Activated T-helper 2 cell treated with anti-CD3 and anti-CD28 coated beads, Interferon-gamma antibody, Interleukin-2, Interleukin-4, amounts not matched to agents 10 μg/mL and 5 μg/mL and 100 μg/mL, durations not matched to agents 14 hours and 24 hours and 36 hours (primary cell): Measurements from ENCODE around the gene ZNF423. TPM values are rescaled to one million over a fixed set of nuclear protein-coding genes. Genes with fewer than 3 reads are reported as not detected.

ENCODE experiments used
- DNase-seq: peaks from one replicate; pipeline ENCODE4 v3.0.0; 2021; ENCODE audit warnings: low spot score
- H3K27ac Mint-ChIP-seq: one replicate; pipeline ENCODE4 v1.8.0; 2021; ENCODE audit warnings: mixed read lengths
- H3K27me3 Mint-ChIP-seq: one replicate; pipeline ENCODE4 v1.8.0; 2021; ENCODE audit warnings: low read depth, mixed read lengths
- H3K36me3 Mint-ChIP-seq: one replicate; pipeline ENCODE4 v1.8.0; 2021; ENCODE audit warnings: low read depth, mixed read lengths
- H3K4me1 Mint-ChIP-seq: one replicate; pipeline ENCODE4 v1.8.0; 2021; ENCODE audit warnings: low read depth, mixed read lengths
- H3K4me3 Mint-ChIP-seq: one replicate; pipeline ENCODE4 v1.8.0; 2021; ENCODE audit warnings: low read depth, mild to moderate bottlenecking, moderate library complexity, mixed read lengths
- H3K9me3 Mint-ChIP-seq: one replicate; pipeline ENCODE4 v1.8.0; 2021; ENCODE audit warnings: mixed read lengths
- intact Hi-C: fragments of 100-400 bp; cut with micrococcal nuclease; formaldehyde crosslinking; loops from one replicate; pipeline ENCODE4 v1.15.1; 2023
- total RNA-seq: library from RNA; stranded (reverse); gene quantifications from 2 replicates; pipeline ENCODE4 v1.2.3, GENCODE V29; 2022

The ZNF423 gene
- total RNA-seq, 1 donor from 2014 or later, result not detected

GRCh38 chr16:49742428-49743202, 113.3 kb downstream of the ZNF423 start:
- Mint-ChIP-seq H3K4me1 (no peaks in the 10 kb centered on the region), H3K4me3 (no peak overlapping the region), H3K36me3 (no peaks in the 10 kb centered on the region), H3K27ac (no peak overlapping the region), H3K9me3 (no peaks in the 10 kb centered on the region), H3K27me3 (no peaks in the 10 kb centered on the region)
- intact Hi-C loops, result no loop called here
- no peak for DNase-seq

- no peak for DNase-seq
- H3K27me3 Mint-ChIP-seq, result no peaks in the 10 kb centered on the region
- no peak overlapping the region for H3K27ac Mint-ChIP-seq
- intact Hi-C loops, result no loop called here
- H3K36me3 Mint-ChIP-seq, result no peaks in the 10 kb centered on the region
- H3K9me3 Mint-ChIP-seq, result no peaks in the 10 kb centered on the region
- H3K4me3 Mint-ChIP-seq, result no peak overlapping the region
- no peaks in the 10 kb centered on the region for H3K4me1 Mint-ChIP-seq
Measured at GRCh38 chr16:49740256-49740655, 115.7 kb downstream of the ZNF423 start.

DNA sequence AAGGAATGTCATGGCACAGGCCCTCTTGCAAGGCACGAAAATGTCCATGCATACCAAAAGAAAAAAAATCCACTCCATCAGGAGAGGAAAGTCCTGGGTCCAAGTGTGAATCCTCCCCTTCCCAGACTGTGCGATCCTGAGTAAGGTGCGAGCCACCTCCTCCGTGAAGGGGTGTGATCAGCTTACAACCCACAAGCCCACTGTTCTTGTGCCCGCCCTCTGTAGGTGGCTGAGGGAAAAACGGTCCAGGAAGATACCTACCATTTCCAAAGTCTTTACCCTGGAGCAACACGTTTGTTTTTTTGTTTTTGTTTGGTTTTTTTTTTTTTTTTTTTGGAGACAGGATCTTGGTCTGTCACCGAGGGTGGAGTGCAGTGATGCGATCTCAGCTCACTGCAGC, 116.5 kb downstream of the ZNF423 start:
- no peaks in the 10 kb centered on the region for H3K9me3 Mint-ChIP-seq
- intact Hi-C loops, result no loop called here
- no peaks in the 10 kb centered on the region for H3K36me3 Mint-ChIP-seq
- no peak for DNase-seq
- no peak overlapping the region for H3K27ac Mint-ChIP-seq
- H3K4me3 Mint-ChIP-seq, result no peak overlapping the region
- no peaks in the 10 kb centered on the region for H3K4me1 Mint-ChIP-seq
- H3K27me3 Mint-ChIP-seq, result no peaks in the 10 kb centered on the region

- Mint-ChIP-seq H3K27me3 (no peaks in the 10 kb centered on the region), H3K36me3 (no peaks in the 10 kb centered on the region), H3K9me3 (no peaks in the 10 kb centered on the region), H3K4me1 (no peaks in the 10 kb centered on the region), H3K4me3 (no peak overlapping the region), H3K27ac (no peak overlapping the region)
- no peak for DNase-seq
- intact Hi-C loops, result no loop called here
Measured at GRCh38 chr16:49738832-49739231, 117.1 kb downstream of the ZNF423 start.

DNA sequence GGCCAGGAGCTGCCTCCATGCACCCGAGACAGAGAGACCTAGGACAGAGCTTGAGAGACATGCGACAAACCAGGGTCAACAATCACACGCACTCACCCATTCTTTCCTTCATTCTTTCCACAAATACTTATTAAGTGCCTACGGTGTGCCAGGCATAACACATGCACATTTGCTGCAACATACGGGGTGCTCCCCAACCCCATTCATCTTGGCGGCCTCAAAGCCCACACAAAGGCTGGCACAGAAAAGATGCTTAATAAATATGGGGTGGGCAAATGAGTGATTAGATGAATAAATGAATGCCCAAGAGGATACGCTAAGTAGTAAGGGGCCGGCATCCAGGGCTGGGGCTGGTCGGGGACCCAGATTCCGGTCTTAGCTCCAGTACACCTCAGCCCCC, 117.9 kb downstream of the ZNF423 start:
- H3K27ac Mint-ChIP-seq, result no peak overlapping the region
- no peak for DNase-seq
- no peaks in the 10 kb centered on the region for H3K9me3 Mint-ChIP-seq
- H3K36me3 Mint-ChIP-seq, result no peaks in the 10 kb centered on the region
- H3K4me1 Mint-ChIP-seq, result no peaks in the 10 kb centered on the region
- H3K4me3 Mint-ChIP-seq, result no peak overlapping the region
- no peaks in the 10 kb centered on the region for H3K27me3 Mint-ChIP-seq
- intact Hi-C loops, result no loop called here

DNA sequence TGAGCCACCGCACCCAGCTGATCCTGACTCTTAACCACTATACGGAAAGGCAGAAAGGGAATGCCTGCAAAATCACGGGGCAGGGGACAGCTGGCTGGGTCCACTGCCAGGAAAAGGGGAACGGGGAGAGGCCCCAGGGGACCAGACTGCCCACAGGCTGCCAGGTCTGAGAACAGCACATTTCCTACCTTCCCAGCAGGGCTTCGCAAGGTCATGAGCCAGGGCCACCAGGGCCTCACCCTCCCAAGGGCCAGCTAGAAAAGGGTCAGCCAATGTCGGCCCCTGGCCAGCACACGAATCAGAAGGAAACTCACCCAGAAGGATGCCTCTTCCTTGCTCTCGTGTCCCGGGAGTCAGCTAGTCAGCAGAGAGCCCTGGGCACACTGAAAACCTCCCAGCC, 118.4 kb downstream of the ZNF423 start:
- intact Hi-C loops, result no loop called here
- H3K27me3 Mint-ChIP-seq, result no peaks in the 10 kb centered on the region
- no peak overlapping the region for H3K4me3 Mint-ChIP-seq
- no peak overlapping the region for H3K27ac Mint-ChIP-seq
- DNase-seq, result no peak
- no peaks in the 10 kb centered on the region for H3K36me3 Mint-ChIP-seq
- H3K9me3 Mint-ChIP-seq, result no peaks in the 10 kb centered on the region
- H3K4me1 Mint-ChIP-seq, result no peaks in the 10 kb centered on the region

GRCh38 chr16:49734331-49734730, 121.6 kb downstream of the ZNF423 start:
- Mint-ChIP-seq H3K4me3 (no peak overlapping the region), H3K36me3 (no peaks in the 10 kb centered on the region), H3K9me3 (peaks cover 9% of the 10 kb centered on the region), H3K4me1 (no peaks in the 10 kb centered on the region), H3K27me3 (no peaks in the 10 kb centered on the region), H3K27ac (no peak overlapping the region)
- DNase-seq, result no peak
- intact Hi-C loops, result no loop called here

GRCh38 chr16:49733313-49734009, 122.5 kb downstream of the ZNF423 start:
- Mint-ChIP-seq H3K4me3 (no peak overlapping the region), H3K27me3 (no peaks in the 10 kb centered on the region), H3K36me3 (no peaks in the 10 kb centered on the region), H3K9me3 (peaks cover 9% of the 10 kb centered on the region), H3K27ac (no peak overlapping the region), H3K4me1 (no peaks in the 10 kb centered on the region)
- DNase-seq, result no peak
- intact Hi-C loops, result no loop called here

DNA sequence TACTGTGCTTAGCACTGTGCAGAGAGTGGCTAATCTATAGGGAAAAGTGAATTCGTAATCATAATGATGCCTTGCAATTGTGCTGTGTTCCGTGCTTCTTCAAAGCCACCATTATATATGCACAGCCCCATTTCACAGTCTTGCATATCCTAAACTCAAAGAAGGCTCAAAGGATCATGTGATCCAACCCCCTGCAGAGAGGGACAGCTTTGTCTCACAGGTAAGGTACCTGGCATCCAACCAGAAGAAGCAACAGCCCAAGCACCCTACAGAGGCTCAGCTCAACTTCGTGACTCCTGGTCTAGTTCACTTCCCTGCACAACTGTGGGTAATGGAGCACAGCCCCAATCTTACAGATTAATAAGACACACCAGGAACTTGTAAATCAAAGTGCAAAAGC, 124.0 kb downstream of the ZNF423 start:
- no peak for DNase-seq
- intact Hi-C loops, result no loop called here
- H3K27me3 Mint-ChIP-seq, result no peaks in the 10 kb centered on the region
- H3K9me3 Mint-ChIP-seq, result peaks cover 9% of the 10 kb centered on the region
- no peaks in the 10 kb centered on the region for H3K36me3 Mint-ChIP-seq
- H3K27ac Mint-ChIP-seq, result no peak overlapping the region
- no peak overlapping the region for H3K4me3 Mint-ChIP-seq
- no peaks in the 10 kb centered on the region for H3K4me1 Mint-ChIP-seq

DNA sequence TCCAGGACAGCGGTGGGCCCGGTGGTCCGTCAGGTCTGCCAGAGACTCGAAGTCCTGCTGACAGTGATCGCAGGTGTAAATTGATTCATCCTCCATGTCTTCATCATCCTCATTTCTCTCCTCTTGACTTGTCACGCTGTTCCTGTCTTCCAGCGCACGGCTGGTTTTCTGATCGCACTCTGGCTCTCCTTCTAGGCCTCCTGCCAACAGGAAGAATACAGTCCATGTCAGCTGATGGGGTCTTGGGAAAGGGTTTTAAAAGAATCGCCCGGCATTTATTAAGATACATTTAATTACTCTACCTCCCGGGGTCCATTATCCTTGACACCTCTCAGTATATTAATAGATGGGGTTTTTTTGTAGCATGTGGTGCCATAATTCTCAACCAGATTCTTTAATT, 125.1 kb downstream of the ZNF423 start:
- Mint-ChIP-seq H3K36me3 (no peaks in the 10 kb centered on the region), H3K4me1 (no peaks in the 10 kb centered on the region), H3K9me3 (peaks cover 9% of the 10 kb centered on the region), H3K4me3 (no peak overlapping the region), H3K27ac (no peak overlapping the region), H3K27me3 (no peaks in the 10 kb centered on the region)
- intact Hi-C loops, result no loop called here
- no peak for DNase-seq

DNA sequence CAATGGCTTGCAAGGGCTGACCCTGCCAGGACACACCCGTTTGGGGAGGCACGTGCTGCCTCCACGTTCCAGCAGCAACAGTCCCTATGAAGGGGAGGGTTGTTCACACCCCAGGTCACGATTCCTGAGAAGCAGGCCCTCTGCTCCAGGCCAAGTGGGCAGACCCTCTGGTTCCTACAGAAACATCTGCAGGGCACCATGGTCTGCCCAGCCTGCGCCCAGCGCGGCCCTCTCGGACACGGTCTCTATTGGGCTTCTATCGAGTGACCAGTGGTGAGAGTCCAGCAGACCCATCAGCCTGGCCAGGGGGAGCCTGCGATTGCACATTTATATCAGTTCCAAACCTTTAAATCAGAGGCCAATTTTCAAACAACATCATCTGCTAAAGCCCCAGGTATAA, 128.3 kb downstream of the ZNF423 start:
- H3K4me1 Mint-ChIP-seq, result no peaks in the 10 kb centered on the region
- H3K9me3 Mint-ChIP-seq, result peaks cover 9% of the 10 kb centered on the region
- intact Hi-C loops, result no loop called here

DNA sequence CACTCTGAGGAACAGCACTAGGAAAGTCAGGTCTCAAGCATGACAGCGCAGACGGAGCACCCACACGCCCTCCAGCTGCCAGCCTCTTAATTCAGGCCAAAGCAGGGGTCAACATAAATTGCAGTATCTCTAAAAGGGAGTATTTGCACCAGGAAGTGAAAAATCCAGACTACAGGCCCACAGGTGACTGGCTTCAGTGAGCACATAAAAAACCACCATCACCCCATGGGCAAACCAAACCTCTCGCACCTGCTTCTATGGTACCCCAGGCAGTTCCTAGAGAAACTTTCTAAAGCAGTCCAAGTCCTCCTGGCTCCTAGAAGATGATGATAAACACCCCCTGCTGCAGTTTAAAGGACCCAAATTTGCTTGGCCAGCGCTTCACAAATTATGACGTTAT, 129.8 kb downstream of the ZNF423 start:
- Mint-ChIP-seq H3K27me3 (no peaks in the 10 kb centered on the region), H3K27ac (no peak overlapping the region), H3K4me1 (no peaks in the 10 kb centered on the region), H3K4me3 (no peak overlapping the region), H3K36me3 (no peaks in the 10 kb centered on the region), H3K9me3 (peaks cover 9% of the 10 kb centered on the region)
- DNase-seq, result no peak
- intact Hi-C loops, result no loop called here

More for the DNA sequence above, 128.3 kb downstream of the ZNF423 start:
- DNase-seq, result no peak
- no peaks in the 10 kb centered on the region for H3K36me3 Mint-ChIP-seq
- no peaks in the 10 kb centered on the region for H3K27me3 Mint-ChIP-seq
- H3K27ac Mint-ChIP-seq, result no peak overlapping the region
- H3K4me3 Mint-ChIP-seq, result no peak overlapping the region

- H3K36me3 Mint-ChIP-seq, result no peaks in the 10 kb centered on the region
- intact Hi-C loops, result no loop called here
- H3K4me1 Mint-ChIP-seq, result no peaks in the 10 kb centered on the region
- H3K27ac Mint-ChIP-seq, result no peak overlapping the region
- H3K4me3 Mint-ChIP-seq, result no peak overlapping the region
- DNase-seq, result no peak
- no peaks in the 10 kb centered on the region for H3K27me3 Mint-ChIP-seq
- peaks cover 5% of the 10 kb centered on the region for H3K9me3 Mint-ChIP-seq
Measured at GRCh38 chr16:49725651-49726050, 130.3 kb downstream of the ZNF423 start.
